CD4-positive, alpha-beta T cell treated with Interleukin-15 for 1 hour (primary cell): ENCODE measurements around the gene UBE2D2.

Source experiments
- DNase-seq: peaks from one replicate; pipeline ENCODE4 v3.0.0-alpha.2; 2020

The UBE2D2 gene

GRCh38 chr5:139636207-139636792 is 75.2 kb downstream of the UBE2D2 start:
- peak; percentile 90 for DNase-seq

- peak; percentile 42 for DNase-seq
Observed at GRCh38 chr5:139636975-139637408, 75.9 kb downstream of the UBE2D2 start.

DNA sequence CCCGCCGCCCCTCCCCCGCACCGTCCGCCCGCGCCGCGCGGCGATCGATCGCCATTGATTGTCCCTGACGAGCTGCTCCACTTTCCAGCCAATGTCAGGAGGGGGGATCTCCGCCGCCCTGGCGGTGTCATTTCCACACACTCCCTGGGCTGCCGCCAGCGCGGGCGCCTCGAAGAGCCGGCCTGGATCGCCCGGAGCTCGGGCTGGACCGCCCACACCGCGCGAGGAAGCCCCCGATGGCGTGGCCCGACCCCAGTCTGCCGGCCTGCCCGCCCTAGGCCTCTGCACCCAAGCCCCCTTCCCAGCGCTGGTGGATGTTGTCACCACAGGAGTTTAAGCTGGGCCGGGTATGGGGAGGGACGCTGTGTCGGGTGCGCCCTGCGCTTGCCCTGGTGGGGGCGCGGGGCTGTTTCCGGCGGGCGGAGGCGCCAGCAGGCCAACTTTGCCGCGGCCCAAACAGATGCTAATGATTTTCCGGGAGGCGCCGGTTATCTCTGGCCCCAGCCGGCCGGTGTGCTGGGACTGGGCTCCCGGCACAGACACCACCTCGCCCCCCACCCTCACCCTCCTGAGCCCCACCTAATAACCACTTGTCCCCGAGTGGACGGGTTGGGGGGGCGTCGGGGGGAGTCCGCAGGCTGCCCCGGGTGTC is 76.4 kb downstream of the UBE2D2 start:
- peak; percentile 72 for DNase-seq

- peak; percentile 59 for DNase-seq
Observed at GRCh38 chr5:139638090-139638735, 77.1 kb downstream of the UBE2D2 start.

DNA sequence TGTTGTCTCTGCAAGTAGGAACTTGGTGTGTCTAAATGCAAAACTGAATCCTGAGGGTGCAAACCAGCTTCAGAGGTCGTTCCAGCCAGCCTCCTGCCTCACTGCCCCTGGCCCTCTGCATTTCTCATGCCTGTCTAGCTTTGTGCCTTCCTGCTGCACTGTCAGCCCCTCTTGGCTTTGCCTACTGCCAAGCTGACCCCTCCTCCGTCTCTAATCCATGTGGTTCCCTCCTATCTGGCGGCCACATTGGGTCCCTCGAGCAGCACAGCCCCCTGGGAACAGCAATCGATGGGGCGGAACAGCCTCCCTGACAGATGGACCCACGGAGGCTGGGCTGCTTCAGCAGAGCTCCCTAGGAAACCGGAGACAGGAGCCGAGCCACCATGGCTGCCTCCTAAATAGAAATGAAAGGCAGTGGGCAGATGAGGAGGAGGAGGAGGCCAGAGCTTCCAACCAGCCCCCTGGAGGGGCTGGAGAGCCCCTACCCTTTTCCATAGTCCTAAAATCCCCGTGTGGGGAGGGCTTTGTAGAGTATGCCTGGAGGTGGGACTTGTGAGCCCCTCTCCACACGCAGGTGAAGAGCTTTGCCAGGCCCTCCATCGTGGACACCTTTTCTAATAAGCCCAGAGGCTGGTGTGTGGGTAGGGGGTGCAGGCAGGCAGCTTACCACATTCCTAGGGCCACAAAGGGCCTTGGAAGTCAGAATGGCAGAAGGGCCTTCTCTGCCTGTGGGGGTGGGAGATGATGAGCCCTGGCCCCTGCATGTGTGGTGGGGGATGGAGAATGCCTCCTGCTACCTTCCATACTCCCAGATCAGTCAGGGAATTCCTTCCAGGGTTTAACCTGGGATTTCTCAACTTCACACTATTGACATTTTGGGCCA is 77.8 kb downstream of the UBE2D2 start:
- DNase-seq = no peak

- no peak for DNase-seq
Observed at GRCh38 chr5:139639619-139640380, 78.7 kb downstream of the UBE2D2 start.

GRCh38 chr5:139640421-139641115 is 79.4 kb downstream of the UBE2D2 start:
- DNase-seq = no peak

GRCh38 chr5:139641116-139642080 is 80.3 kb downstream of the UBE2D2 start:
- DNase-seq = no peak

- no peak for DNase-seq
Observed at GRCh38 chr5:139642213-139642612, 81.1 kb downstream of the UBE2D2 start.

- no peak for DNase-seq
Observed at GRCh38 chr5:139642891-139643871, 82.0 kb downstream of the UBE2D2 start.

DNA sequence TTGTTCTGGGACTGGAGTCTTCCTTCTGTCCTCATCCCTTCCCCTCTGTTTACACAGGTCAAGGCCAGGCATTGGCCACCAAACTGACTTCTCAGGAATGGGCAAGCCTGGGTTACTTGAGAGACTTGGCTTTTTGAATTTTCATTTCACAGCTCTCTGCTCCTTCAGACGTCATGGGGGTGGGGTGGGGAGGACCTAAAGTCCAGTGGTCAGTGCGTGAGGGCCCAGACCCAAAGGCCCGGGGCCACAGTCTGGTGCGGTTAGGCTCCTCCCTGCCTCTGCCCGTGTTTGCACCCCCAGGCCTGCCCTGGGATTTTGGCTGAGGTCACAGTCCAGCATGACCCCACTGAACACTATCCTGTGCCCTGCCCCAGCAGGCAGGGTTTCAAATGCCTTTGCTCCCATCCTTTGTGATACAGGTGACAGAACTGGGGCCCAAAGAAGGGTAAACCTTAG is 82.9 kb downstream of the UBE2D2 start:
- DNase-seq = no peak

DNA sequence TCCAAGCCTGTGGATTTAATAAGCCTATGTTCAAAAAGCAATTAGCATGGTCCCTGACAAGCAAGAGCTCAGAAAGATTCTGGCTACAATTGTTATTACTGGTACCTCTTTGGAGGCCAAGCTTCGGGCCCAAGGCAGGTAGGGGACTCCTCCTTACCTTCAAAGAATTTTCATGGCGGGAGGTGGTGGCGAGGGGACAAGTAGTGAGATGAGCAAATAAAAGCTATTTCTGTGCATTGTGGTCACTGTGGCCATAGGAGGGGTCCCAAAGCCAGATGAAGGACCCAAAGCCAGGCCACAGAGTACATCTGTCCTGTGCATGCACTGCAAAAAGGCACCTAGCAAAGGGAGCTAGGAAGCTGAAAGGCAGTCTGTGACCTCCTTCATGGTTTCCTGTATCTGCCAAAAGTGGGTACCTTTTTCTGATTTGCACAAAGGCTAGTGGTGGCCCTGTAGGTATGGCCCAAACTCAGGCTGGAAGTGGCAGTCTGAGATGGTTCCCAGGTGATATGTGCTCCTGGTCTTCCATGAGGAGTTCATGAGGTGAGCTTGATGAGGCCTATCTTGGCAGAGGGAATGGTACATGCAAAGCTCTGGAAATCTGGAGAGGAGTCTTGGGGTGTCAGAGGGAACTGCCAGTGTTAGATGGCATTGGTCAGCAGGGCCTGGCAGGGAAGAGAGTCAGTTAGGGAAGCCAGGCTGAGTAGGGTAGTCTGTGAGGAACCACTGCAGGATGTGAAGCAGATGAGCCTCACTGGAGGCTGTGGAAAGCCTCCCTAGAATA is 83.7 kb downstream of the UBE2D2 start:
- DNase-seq = no peak

GRCh38 chr5:139645430-139645871 is 84.3 kb downstream of the UBE2D2 start:
- no peak for DNase-seq

DNA sequence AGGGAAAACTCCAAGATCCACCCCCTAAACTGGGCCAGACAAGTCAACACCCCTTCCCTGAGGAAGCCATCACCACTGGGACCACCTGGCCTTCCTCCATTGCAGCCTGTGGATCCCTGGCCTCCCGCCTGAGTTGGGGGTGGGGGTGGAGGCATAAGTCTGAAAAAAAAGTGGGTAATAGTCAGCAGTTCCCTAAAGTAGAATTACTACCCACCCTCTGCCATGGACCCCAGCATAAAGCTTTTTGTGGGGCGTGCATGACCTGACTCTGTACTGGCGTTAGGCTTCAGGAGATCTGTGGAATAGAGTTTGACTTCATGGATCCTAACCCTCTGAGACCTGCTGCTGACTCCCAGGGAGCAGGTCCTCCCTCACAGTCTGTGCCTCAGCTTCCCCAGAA is 85.0 kb downstream of the UBE2D2 start:
- DNase-seq = no peak

DNA sequence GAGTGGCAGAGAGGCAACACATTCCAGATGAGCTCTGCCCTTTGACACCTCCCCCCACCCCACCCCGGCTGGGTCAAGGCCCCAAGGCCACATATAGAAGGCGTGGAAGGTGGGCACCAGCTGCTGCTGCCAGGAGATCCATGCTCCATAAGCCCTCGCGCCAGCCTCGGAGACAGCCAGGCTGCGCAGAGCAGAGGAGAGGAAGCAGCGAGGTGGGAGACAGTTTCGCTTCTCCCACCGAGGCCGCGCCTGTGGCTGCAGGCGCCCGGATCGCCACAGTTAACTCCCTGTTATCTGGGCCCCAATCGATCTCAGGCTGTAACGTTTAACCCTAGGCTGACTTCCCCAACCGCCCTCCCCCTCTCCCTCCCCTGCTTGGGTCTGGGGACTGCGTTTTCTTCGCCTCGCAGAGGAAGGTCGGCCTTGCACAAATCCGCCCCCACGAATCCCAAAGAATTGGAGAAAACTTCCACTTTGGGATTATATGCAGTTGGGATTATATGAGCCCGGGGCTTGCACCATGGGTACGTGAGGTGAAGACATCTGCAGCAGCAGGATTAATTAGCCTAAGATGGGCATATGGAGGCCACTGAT is 85.9 kb downstream of the UBE2D2 start:
- DNase-seq = no peak

DNA sequence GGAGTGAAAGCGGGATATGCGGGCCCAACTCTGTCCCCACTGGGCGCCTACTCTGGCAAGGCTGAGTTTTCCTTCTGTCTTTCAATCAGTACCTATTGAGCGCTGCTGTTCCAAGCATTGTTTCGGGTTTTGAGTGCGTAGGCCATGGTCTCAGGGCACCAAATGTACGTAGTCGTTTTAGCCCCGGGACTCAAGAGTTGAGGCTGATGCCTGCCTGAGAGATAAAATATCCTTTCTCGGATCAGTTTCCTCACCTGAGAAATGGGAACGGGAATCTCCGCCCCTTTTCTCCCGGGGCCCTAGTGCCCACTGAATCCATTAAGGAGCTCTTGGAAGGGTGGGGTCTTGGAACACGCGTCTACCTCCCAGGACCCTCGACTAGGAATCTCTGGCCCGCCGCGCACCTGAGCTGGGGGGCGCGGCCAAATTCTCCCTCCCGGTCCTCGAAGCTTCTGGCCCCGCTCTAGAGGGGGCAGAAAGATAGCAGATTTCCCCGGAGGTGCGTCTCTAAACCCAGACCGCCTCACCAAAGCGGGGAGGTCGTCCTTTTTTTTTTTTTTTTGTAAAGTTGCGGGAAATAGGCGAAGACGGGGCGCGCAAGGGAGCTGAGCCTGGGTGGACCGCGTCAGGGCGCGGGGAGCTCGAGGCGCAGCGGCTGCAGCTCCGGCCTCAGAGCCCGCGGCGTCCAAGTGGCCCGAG is 86.5 kb downstream of the UBE2D2 start:
- DNase-seq = no peak
